GM21526 (cell line): ENCODE data around the gene AGBL5.
"Not testable (repeated sequence)": the region's sequence is repeated elsewhere in the genome, so short reads cannot be mapped to it uniquely, and the experiment has no call there.

Source experiments
- ATAC-seq: cut with Tn5 transposase; IDR thresholded peaks from one replicate; pipeline ENCODE4 v1.9.1; 2021; ENCODE audit warnings: moderate library complexity; ENCODE audit not compliant: unreplicated experiment, low FRiP score

AGBL5 gene

DNA sequence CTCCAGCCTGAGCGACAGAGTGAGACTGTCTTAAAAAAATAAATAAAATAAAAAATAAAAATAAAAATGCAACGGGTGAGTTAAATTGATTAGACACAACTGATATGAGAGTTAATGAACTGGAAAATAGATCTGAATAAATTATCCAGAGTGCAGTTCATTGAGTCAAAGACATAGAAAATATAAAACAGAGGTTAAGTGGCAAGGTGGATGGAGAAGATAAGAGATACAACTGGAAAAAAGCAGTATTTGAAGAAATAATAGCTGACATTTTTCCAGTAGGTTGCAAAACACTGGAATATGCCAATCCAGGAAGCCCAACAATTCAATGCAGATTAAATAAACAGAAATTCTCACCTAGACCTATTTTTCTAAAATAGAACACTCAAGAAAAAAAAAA lies 56.8 kb downstream of the AGBL5 start:
- no peak for ATAC-seq

DNA sequence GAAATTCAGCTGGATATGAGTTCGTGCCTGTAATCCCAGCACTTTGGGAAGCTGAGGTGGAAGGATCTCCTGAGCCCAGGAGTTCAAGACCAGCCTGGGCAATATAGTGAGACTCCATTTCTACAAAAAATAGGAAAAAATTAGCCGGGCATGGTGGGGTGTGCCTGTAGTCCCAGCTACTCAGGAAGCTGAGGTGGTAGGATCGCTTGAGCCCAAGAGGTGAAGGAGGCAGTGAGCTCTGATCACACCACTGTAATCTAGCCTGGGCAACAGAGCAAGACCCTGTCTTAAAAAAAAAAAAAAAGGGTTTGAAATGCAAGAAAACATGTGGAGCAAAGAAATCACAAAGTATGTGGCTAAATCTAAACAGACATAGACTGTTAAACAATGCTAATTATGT lies 57.6 kb downstream of the AGBL5 start:
- ATAC-seq, result no peak

DNA sequence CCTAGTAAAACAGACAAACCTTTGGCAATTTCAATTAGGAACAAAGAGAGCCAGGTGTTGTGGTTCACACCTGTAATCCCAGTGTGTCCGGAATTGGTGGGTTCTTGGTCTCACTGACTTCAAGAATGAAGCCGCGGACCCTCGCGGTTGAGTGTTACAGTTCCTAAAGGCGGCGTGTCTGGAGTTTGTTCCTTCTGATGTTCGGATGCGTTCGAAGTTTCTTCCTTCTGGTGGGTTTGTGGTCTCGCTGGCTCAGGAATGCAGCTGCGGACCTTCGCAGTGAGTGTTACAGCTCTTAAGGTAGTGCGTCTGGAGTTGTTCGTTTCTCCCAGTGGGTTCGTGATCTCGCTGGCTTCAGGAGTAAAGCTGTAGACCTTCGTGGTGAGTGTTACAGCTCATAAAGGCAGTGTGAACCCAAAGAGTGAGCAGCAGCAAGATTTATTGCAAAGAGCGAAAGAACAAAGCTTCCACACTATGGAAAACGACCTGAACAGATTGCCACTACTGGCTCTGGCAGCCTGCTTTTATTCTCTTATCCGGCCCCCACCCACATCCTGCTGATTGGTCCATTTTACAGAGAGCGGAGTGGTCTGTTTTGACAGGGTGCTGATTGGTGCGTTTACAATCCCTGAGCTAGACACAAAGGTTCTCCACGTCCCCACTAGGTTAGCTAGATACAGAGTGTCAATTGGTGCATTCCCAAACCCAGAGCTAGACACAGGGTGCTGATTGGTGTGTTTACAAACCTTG lies 59.3 kb downstream of the AGBL5 start:
- ATAC-seq, result not testable (repeated sequence)

DNA sequence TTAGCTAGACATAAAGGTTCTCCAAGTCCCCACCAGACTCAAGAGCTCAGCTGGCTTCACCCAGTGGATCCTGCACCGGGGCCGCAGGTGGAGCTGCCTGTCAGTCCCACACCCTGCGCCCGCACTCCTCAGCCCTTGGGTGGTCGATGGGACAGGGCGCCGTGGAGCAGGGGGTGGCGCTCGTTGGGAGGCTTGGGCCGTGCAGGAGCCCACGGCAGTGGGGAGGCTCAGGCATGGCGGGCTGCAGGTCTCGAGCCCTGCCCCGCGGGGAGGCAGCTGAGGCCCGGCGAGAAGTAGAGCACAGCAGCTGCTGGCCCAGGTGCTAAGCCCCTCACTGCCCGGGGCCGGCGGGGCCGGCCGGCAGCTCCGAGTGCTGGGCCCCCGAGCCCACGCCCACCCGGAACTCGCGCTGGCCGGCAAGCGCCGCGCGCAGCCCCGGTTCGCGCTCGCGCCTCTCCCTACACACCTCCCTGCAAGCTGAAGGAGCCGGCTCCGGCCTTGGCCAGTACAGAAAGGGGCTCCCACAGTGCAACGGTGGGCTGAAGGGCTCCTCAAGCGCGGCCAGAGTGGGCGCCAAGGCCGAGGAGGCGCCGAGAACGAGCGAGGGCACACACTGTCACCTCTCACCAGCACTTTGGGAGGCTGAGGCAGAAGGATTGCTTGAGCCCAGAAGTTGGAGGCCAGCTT lies 60.1 kb downstream of the AGBL5 start:
- ATAC-seq, result not testable (repeated sequence)

DNA sequence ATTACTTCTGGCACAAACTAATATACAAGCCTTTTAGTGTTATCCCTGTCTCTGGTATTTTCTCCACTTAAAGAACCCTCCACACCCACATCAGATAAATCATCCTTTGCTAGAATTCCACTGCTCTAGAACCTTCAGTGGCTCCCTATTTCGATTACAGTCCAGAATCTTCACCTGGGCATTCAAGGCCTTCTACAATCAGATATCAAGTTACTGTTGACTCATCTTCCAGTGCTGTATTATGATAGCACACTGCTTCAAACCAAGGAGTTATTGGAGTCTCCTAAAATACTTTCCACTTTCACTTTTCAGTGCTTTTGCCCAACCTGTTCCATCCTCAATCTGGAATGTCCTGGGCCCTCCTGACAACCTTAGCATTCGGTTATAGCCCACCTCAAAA lies 64.1 kb downstream of the AGBL5 start:
- ATAC-seq, result no peak

DNA sequence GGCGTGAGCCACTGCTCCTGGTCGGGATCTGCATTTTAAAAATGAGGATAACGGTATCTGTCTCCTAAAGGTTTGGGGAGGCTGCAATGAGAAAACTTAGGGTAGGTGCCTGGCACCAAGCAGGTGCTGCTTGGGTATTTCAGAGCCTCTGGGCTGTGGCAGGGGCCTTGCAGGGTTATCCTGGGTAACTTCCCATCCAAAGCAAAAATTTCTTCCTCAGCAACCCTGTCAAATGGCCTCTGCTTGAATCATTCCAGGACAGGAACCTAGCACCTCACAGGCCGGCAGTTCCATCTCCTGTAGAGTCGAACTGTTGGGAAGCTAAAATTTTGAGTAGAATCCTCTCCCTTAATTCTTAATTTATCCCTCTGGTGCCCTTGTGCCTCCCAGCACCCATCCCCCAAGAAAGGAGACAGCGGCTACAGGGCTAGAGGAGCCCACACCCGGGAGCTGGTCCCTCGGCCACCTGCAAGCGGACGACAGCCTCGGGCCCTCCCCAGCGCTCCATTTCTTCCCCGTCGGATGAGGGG lies 66.6 kb downstream of the AGBL5 start:
- no peak for ATAC-seq

DNA sequence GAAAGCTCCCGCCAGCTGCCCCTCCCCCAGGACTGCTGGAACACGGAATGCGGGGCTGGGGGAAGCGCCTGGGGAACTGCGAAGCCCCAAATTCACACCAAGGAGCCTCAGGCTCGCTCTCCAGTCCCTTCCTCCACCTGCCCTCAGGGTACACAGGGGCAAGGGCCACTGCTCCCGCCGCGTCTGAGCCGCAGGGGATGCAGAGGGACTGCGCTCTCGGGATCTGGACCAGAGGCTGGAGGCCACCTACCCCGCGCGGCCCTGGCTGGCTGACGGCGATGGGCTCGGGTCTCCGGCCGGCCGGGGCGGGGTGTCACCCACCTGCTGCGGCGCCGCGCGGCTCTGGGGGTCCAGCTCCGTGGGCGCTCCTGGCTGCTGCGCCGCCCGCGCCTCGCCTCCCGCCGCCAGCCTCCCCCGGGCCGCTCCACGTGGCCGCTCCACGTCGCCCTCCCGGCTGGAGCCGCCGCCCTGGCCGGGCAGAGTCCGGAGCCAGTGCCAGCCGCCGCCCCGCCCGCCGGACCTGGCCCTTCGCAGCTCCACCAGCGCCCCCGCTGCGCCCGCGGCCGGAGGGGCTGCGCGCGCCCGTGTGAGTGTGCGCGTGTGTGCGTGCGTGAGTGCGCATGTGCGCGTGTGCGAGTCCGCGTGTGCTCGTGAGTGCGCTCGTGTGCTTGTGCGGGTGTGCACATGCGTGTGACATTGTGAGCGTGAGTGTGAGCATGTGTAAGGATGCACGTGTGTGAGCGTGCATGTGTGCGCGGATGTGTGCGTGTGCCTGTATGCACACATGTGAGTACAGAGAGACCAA lies 67.3 kb downstream of the AGBL5 start, which contains the start of gene CGREF1:
Gene CGREF1, minus strand, starts transcription at position 604 of the 805 bp plus-strand sequence. CDS start 14,762 bp downstream, outside the sequence.
- no peak for ATAC-seq

DNA sequence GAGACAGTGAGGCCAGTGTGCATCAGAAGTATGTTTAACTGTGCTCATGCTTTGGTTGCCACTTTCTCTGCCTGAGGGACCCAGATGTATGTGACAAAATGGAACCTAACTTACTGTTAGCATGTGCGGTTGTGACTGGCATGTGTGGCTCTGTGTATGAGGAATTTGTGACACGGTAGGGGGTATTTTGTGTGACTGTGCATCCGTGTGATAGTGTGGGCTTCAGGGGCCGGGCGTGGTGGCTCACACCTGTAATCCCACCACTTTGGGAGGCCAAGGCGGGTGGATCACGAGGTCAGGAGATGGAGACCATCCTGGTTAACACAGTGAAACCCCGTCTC lies 67.8 kb downstream of the AGBL5 start:
- ATAC-seq, result not testable (repeated sequence)
